ENCODE measurements around the gene PITX3.

GRCh38 chr10:102289840-102290239 is 48.5 kb upstream of the PITX3 start:
- TF ChIP-seq, protein P1, sequence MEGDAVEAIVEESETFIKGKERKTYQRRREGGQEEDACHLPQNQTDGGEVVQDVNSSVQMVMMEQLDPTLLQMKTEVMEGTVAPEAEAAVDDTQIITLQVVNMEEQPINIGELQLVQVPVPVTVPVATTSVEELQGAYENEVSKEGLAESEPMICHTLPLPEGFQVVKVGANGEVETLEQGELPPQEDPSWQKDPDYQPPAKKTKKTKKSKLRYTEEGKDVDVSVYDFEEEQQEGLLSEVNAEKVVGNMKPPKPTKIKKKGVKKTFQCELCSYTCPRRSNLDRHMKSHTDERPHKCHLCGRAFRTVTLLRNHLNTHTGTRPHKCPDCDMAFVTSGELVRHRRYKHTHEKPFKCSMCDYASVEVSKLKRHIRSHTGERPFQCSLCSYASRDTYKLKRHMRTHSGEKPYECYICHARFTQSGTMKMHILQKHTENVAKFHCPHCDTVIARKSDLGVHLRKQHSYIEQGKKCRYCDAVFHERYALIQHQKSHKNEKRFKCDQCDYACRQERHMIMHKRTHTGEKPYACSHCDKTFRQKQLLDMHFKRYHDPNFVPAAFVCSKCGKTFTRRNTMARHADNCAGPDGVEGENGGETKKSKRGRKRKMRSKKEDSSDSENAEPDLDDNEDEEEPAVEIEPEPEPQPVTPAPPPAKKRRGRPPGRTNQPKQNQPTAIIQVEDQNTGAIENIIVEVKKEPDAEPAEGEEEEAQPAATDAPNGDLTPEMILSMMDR (IDR thresholded peaks at IDR 0.05) = no peak
- TF ChIP-seq POLR2A (IDR thresholded peaks at IDR 0.05) = no peak

Measured in Peyer's patch (tissue), 4 donors.